ENCODE measurements around the gene RABGAP1L.

Gene RABGAP1L

DNA sequence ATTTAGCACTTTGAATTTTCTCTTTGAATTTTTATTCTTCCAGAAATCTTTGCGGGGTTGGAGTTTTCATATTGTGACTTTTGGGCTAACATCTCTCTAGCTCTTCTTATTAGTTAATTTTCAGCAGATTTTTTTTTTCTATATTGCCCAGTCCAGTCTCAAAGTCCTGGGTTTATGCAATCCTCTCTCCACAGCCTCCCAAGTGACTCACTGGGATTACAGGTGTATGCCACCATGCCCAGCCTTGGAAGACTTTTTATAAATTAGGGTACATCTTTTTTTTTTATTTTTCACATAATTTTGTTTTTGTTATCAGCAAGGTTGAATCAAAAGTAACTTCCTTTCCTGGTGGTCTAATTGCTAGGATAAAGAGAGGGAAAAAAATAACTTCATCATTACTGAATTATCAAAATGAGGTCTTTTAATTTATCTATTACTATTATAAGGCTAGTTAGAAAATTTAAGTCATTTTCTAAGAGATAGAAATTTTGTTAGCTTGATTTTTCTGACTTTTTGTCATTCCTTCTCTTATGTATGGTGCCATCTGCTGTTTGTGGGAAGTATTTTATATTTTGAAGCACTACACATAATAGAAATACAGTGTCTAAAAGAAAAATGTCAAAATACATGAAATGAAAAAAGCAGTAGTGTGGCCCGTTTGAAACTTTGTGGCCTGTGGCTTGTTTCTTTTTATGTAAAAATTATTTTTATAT, 567.0 kb downstream of the RABGAP1L start:
- H2AFZ ChIP-seq (ENCODE audit: low read depth, low read length, severe bottlenecking) = peak overlapping the region; percentile 27
- H3F3A ChIP-seq (ENCODE audit: insufficient read depth) = peaks cover 16% of the 10 kb centered on the region
- no peaks in the 10 kb centered on the region for H3K9me2 ChIP-seq (replicated peaks; ENCODE audit: insufficient read depth, low read length)
- H4K20me1 ChIP-seq (ENCODE audit: low read depth, low read length) = no peaks in the 10 kb centered on the region
- peak overlapping the region; percentile 21 for H3K4me3 ChIP-seq (ENCODE audit: insufficient read depth, low read length, poor library complexity, severe bottlenecking)
- TF ChIP-seq, protein P1, sequence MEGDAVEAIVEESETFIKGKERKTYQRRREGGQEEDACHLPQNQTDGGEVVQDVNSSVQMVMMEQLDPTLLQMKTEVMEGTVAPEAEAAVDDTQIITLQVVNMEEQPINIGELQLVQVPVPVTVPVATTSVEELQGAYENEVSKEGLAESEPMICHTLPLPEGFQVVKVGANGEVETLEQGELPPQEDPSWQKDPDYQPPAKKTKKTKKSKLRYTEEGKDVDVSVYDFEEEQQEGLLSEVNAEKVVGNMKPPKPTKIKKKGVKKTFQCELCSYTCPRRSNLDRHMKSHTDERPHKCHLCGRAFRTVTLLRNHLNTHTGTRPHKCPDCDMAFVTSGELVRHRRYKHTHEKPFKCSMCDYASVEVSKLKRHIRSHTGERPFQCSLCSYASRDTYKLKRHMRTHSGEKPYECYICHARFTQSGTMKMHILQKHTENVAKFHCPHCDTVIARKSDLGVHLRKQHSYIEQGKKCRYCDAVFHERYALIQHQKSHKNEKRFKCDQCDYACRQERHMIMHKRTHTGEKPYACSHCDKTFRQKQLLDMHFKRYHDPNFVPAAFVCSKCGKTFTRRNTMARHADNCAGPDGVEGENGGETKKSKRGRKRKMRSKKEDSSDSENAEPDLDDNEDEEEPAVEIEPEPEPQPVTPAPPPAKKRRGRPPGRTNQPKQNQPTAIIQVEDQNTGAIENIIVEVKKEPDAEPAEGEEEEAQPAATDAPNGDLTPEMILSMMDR (IDR thresholded peaks at IDR 0.05; ENCODE audit: insufficient read depth, low read length, poor library complexity, severe bottlenecking) = peak; percentile 36
- TF ChIP-seq EZH2phosphoT487 (conservative IDR thresholded peaks at IDR 0.05; ENCODE audit: low read length) = no peak
- peaks cover 3% of the 10 kb centered on the region; the same call in 1 of the 2 replicates for H3K36me3 ChIP-seq (ENCODE audit: low read length)
- no peaks in the 10 kb centered on the region for H3K79me2 ChIP-seq (ENCODE audit: insufficient read depth, low read length)
- peak overlapping the region; percentile 56 for H3K4me2 ChIP-seq (ENCODE audit: low read depth, low read length, poor library complexity, severe bottlenecking)
- H3K9me3 ChIP-seq (ENCODE audit: insufficient read depth, low read length) = no peaks in the 10 kb centered on the region
- H3K27me3 ChIP-seq (ENCODE audit: low read length) = no peaks in the 10 kb centered on the region
- H3K9ac ChIP-seq (ENCODE audit: low read length) = peak overlapping the region; percentile 49
- H3K27ac ChIP-seq (ENCODE audit: low read depth, low read length) = peak overlapping the region; percentile 66

DNA sequence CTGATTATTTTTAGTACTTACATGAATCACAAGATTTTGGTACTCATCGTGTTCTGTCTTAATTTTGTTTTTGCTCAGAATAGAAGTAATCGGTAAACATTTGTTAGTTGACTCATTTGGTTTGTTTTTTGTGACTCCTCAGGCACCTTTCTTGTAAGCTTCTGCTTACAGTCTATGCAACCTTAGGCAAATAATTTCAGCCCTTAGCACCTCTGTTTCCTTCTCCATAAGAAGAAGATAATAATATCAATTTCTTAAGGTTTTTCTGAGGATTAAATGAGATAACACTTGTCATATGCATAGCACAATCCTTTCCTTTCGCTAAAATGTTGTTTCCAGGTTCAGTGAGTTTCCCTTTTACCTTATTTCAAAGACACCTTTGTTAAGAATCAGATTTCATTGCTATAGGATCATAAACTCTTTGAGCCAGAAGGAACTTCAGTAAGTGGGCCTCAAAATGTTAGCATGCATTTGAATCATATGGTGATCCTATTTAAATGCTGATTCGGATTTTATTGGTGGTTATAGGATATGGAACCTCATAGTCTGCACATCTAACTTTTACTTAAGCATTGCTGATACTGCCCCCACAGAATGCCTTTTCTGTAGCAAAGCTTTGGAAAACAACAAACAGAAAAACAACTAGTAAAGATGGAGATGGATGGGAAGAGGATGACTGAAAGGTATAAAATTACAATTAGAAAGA, 567.7 kb downstream of the RABGAP1L start:
- Histone ChIP-seq H3K9me2 (replicated peaks; ENCODE audit: insufficient read depth, low read length) (no peaks in the 10 kb centered on the region), H3K4me3 (ENCODE audit: insufficient read depth, low read length, poor library complexity, severe bottlenecking) (no peak overlapping the region), H2AFZ (ENCODE audit: low read depth, low read length, severe bottlenecking) (no peak overlapping the region), H3K79me2 (ENCODE audit: insufficient read depth, low read length) (no peaks in the 10 kb centered on the region), H3K9ac (ENCODE audit: low read length) (peak overlapping the region; percentile 49), H3K4me2 (ENCODE audit: low read depth, low read length, poor library complexity, severe bottlenecking) (peak overlapping the region; percentile 56), H3K36me3 (ENCODE audit: low read length) (peaks cover 3% of the 10 kb centered on the region; the same call in 1 of the 2 replicates), H3K27ac (ENCODE audit: low read depth, low read length) (peak overlapping the region; percentile 66), H4K20me1 (ENCODE audit: low read depth, low read length) (no peaks in the 10 kb centered on the region), H3F3A (ENCODE audit: insufficient read depth) (peaks cover 16% of the 10 kb centered on the region), H3K9me3 (ENCODE audit: insufficient read depth, low read length) (no peaks in the 10 kb centered on the region), H3K27me3 (ENCODE audit: low read length) (no peaks in the 10 kb centered on the region)
- TF ChIP-seq, protein P1 (IDR thresholded peaks at IDR 0.05; ENCODE audit: insufficient read depth, low read length, poor library complexity, severe bottlenecking) = no peak
- no peak for TF ChIP-seq EZH2phosphoT487 (conservative IDR thresholded peaks at IDR 0.05; ENCODE audit: low read length)

DNA sequence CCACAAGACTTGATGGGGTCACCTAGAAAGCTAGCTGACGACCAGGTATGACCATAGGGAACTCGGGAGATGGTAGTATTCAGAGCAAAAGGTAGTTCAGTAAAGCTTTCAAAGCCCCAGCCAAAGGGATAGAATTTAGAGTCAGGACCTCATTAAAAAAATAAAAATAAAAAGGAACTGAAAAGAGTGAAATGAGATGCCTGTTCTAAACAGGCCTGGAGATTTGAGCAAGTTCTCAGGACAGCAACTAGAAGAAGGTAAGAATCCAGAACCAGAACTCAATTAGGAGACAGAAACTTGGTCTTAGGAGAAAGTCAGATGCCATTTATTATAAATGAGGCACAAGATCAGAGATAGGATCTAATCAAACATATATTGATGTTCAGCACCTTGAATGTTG, 575.0 kb downstream of the RABGAP1L start:
- Histone ChIP-seq H3K4me2 (ENCODE audit: low read depth, low read length, poor library complexity, severe bottlenecking) (no peak overlapping the region), H3K9me3 (ENCODE audit: insufficient read depth, low read length) (no peaks in the 10 kb centered on the region), H3K4me3 (ENCODE audit: insufficient read depth, low read length, poor library complexity, severe bottlenecking) (no peak overlapping the region), H3K36me3 (ENCODE audit: low read length) (no peaks in the 10 kb centered on the region), H3K27me3 (ENCODE audit: low read length) (no peaks in the 10 kb centered on the region), H3K79me2 (ENCODE audit: insufficient read depth, low read length) (no peaks in the 10 kb centered on the region), H3K9ac (ENCODE audit: low read length) (no peak overlapping the region), H3K27ac (ENCODE audit: low read depth, low read length) (no peak overlapping the region), H2AFZ (ENCODE audit: low read depth, low read length, severe bottlenecking) (no peak overlapping the region), H3K9me2 (replicated peaks; ENCODE audit: insufficient read depth, low read length) (no peaks in the 10 kb centered on the region), H3F3A (ENCODE audit: insufficient read depth) (peaks cover 6% of the 10 kb centered on the region), H4K20me1 (ENCODE audit: low read depth, low read length) (no peaks in the 10 kb centered on the region)
- TF ChIP-seq, protein P1 (IDR thresholded peaks at IDR 0.05; ENCODE audit: insufficient read depth, low read length, poor library complexity, severe bottlenecking) = no peak
- TF ChIP-seq EZH2phosphoT487 (conservative IDR thresholded peaks at IDR 0.05; ENCODE audit: low read length) = no peak
